Lower lobe of right lung (tissue), 2 donors: ENCODE measurements around the gene CDH15. TPM values are rescaled to one million over a fixed set of nuclear protein-coding genes. Genes with fewer than 3 reads are reported as not detected.
A peak's percentile ranks its signal among the peaks of the same experiment; 100 is the strongest.

Experiments
- ATAC-seq, 2 donors: fragments of 200-7000 bp; cut with Tn5 transposase; one replicate each; pipeline ENCODE4 v1.9.1; 2020 to 2022; ENCODE audit warnings: mild to moderate bottlenecking in 2 of 2, moderate library complexity in 2 of 2
- DNase-seq: peaks from one replicate; pipeline ENCODE4 v3.0.0-alpha.2; 2020
- H3K27ac ChIP-seq: fragments of 200-600 bp; one replicate; pipeline ENCODE4 v1.8.0; 2022
- H3K27me3 ChIP-seq: fragments of 200-600 bp; one replicate; pipeline ENCODE4 v1.8.0; 2022; ENCODE audit warnings: low read depth
- H3K36me3 ChIP-seq: fragments of 200-600 bp; one replicate; pipeline ENCODE4 v1.8.0; 2022; ENCODE audit warnings: mild to moderate bottlenecking
- H3K4me1 ChIP-seq: fragments of 200-600 bp; one replicate; pipeline ENCODE4 v1.8.0; 2022
- H3K4me3 ChIP-seq: fragments of 200-600 bp; one replicate; pipeline ENCODE4 v1.8.0; 2022; ENCODE audit warnings: mild to moderate bottlenecking
- H3K9me3 ChIP-seq: fragments of 200-600 bp; one replicate; pipeline ENCODE4 v1.8.0; 2022
- intact Hi-C: fragments of 100-400 bp; cut with DNase I; formaldehyde crosslinking; loops from one replicate; pipeline ENCODE4 v1.11.0; 2022
- total RNA-seq: library from RNA; stranded (reverse); fragmentation: NEBNext Ultra II Directional; extraction: Animal tissue kit (Norgen Biotek cat#: 25700); gene quantifications from one replicate; pipeline ENCODE4 v1.2.1, GENCODE V29; 2021
- TF ChIP-seq, protein P1 (sequence below): fragments of 200-600 bp; IDR thresholded peaks from one replicate; pipeline ENCODE4 v1.8.0; 2022; ENCODE audit warnings: antibody characterized with exemption, mild to moderate bottlenecking
- donor health status: DM: no; HTN: yes; CAD: no; lungs with severe emphysema.

CDH15 gene
- total RNA-seq, 1 donor from 2014 or later = 0.50 TPM

DNA sequence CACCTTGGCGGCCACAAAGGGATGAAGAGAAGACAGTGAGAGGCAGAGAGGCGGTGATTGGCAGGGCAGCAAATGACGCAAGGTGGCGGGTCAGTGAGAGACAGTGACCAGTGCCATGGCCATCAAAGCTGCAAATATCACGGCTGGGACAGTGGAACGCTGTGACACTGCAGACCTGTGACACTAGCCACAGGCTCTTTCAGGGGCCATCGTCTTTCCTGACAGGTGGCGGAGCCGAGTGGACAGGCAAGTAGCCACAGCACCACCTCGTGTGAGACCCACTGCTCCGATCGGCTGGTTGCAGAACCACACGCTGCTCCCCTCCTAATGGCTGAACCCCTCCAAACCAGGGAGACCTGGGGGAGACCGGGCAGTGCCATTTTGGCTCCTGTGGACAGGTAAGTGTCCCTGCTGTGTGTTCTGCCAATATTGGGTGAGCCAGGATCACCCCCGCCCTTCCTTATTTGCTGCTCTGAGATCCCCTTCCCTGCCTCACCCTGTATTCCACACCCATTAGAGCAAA is 38.0 kb downstream of the CDH15 start:
- ATAC-seq (no peak), DNase-seq (peak; percentile 30)
- H3K27me3 ChIP-seq = peaks cover 10% of the 10 kb centered on the region
- no peaks in the 10 kb centered on the region for H3K9me3 ChIP-seq
- H3K36me3 ChIP-seq = no peaks in the 10 kb centered on the region
- no peaks in the 10 kb centered on the region for H3K4me1 ChIP-seq
- no peak overlapping the region for H3K4me3 ChIP-seq
- no peak overlapping the region for H3K27ac ChIP-seq
- intact Hi-C loops = no loop called here
- TF ChIP-seq, protein P1, sequence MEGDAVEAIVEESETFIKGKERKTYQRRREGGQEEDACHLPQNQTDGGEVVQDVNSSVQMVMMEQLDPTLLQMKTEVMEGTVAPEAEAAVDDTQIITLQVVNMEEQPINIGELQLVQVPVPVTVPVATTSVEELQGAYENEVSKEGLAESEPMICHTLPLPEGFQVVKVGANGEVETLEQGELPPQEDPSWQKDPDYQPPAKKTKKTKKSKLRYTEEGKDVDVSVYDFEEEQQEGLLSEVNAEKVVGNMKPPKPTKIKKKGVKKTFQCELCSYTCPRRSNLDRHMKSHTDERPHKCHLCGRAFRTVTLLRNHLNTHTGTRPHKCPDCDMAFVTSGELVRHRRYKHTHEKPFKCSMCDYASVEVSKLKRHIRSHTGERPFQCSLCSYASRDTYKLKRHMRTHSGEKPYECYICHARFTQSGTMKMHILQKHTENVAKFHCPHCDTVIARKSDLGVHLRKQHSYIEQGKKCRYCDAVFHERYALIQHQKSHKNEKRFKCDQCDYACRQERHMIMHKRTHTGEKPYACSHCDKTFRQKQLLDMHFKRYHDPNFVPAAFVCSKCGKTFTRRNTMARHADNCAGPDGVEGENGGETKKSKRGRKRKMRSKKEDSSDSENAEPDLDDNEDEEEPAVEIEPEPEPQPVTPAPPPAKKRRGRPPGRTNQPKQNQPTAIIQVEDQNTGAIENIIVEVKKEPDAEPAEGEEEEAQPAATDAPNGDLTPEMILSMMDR = no peak

DNA sequence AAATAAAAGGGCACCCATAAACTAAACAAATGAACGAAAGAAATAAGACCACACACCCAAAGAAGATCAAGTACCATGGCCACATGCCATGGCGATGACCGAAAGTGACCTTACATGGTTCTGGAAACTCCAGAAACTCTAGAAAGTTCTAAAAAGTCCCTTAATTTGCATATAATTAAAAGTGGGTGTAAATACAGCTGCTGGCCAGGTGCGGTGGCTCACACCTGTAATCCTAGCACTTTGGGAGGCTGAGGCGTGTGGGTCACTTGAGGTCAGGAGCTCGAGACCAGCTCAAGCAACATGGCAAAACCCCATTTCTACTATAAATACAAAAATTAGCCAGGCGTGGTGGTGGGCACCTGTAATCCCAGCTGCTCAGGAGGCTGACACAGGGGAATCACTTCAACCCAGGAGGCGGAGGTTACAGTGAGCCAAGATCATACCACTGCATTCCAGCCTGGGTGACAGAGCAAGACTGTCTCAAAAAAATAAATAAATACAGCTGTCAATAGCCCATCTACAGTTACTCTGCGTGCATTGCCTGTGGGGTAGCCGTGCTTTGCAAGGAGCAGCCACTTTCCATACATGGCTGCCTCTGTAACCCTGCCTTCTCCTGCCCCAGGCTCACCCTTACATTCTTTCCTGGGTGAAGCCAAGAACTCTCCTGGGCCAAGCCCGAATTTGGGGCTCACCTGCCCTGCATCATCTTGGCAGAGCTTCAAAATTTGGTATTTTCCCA is 38.8 kb downstream of the CDH15 start:
- no peak for DNase-seq
- Histone ChIP-seq H3K4me3 (no peak overlapping the region), H3K36me3 (no peaks in the 10 kb centered on the region), H3K4me1 (peaks cover 2% of the 10 kb centered on the region), H3K27me3 (peaks cover 5% of the 10 kb centered on the region), H3K9me3 (no peaks in the 10 kb centered on the region), H3K27ac (no peak overlapping the region)
- TF ChIP-seq, protein P1 = no peak
- no peak for ATAC-seq
- intact Hi-C loops = no loop called here

DNA sequence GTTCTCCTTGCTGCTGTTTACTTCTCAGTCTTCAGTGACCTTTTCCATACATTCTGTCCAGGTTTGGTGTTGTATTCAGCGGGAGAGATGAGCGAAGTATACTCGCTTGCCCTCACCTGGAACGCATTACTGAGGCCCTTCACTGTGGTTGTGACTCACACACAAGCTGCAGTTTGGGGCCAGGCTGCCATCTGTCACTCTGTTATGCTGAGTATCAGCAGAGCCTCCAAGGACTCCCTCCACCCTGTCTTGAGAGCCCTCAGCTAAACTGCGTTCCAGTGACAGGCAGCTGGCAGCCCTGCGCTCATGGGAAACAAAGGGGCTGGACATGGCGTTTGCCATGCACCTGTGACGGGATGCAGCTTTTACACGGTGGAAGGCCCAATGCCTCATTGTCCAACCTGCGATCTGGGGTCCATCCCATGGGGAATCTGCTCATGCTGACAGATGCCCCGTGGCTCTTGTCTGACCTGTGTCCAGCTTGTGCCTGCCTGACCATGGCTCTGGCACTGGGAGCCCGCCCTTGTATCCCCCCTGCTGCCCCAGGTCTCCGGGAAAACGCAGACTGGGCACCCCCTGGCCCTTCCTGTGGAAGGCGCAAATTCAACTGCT is 39.5 kb downstream of the CDH15 start:
- ATAC-seq (no peak), DNase-seq (no peak)
- no peaks in the 10 kb centered on the region for H3K36me3 ChIP-seq
- intact Hi-C loops = no loop called here
- H3K27me3 ChIP-seq = peaks cover 5% of the 10 kb centered on the region
- no peak overlapping the region for H3K4me3 ChIP-seq
- H3K27ac ChIP-seq = no peak overlapping the region
- H3K4me1 ChIP-seq = peaks cover 9% of the 10 kb centered on the region
- H3K9me3 ChIP-seq = no peaks in the 10 kb centered on the region
- TF ChIP-seq, protein P1 = no peak

DNA sequence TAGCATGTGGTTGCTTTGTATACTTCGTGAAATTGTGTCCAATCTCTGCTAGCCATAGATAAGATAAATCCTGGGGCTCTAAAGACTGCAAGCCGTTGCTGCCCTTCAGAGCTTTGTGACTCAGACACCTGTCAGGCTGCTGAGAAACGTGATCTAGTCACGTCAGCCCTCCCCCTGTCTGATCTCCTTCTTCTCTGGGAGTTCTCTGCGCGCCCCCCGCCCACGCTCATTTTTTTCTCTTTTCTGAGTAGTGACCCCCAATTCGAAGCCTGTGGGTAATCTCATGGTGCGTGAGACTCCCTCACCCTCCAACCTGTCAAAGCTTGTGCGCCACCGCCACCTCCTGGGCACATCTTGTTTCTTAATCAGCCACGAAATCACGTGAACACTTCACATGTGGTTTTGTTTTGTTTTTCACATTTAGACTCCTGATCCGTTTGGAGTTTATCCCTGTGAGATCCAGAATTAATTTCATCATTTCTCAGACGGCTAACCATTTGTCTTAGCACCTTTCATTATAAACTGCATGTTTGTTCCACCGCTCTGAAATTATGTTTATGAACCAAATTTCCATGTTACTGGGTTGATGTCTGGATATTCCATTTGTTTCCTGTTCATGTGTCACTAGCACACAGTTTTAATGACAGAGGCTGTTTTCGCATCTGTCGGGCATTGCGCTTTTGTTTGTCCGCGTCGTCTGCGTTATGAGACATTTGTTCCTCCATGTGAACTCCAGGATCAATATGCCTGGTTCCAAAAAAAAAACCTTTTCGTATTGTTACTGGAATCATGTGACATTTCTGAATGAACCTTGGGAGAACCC is 45.0 kb downstream of the CDH15 start:
- ATAC-seq = peak; percentile 86 to 91
- Histone ChIP-seq H3K27ac (peak overlapping the region; percentile 97), H3K36me3 (peaks cover 10% of the 10 kb centered on the region), H3K4me3 (peak overlapping the region; percentile 92), H3K27me3 (no peaks in the 10 kb centered on the region), H3K4me1 (peaks cover 36% of the 10 kb centered on the region), H3K9me3 (no peaks in the 10 kb centered on the region)
- intact Hi-C loops = no loop called here
- DNase-seq = peak; percentile 85
- TF ChIP-seq, protein P1 = peak; percentile 66

DNA sequence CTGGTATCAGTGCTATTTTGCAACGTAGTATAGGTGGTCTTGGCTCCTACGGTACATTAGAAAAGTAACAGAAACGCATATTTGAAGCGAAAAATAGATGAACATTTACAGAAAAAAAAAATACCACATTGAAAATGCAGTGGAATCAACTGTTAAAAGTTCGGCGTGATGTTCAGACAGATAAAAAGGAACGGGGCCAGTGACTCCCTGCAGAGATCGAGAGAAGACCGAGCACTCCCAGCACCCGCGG is 45.5 kb downstream of the CDH15 start:
- Histone ChIP-seq H3K9me3 (no peaks in the 10 kb centered on the region), H3K4me1 (peaks cover 36% of the 10 kb centered on the region), H3K4me3 (peak overlapping the region; percentile 92), H3K27ac (peak overlapping the region; percentile 97), H3K36me3 (peaks cover 14% of the 10 kb centered on the region), H3K27me3 (no peaks in the 10 kb centered on the region)
- DNase-seq (no peak), ATAC-seq (no peak)
- intact Hi-C loops = no loop called here
- TF ChIP-seq, protein P1 = no peak
